ENCODE measurements around the gene EMD.

The EMD gene

GRCh38 chrX:154380153-154380552 lies 1.1 kb downstream of the EMD start:
- Histone ChIP-seq H3K36me3 (replicated peaks; ENCODE audit: insufficient read depth, low read length) (no peaks in the 10 kb centered on the region), H3K9me2 (replicated peaks; ENCODE audit: insufficient read depth, low read length) (no peaks in the 10 kb centered on the region), H3F3A (ENCODE audit: insufficient read depth, low read length) (peaks cover 4% of the 10 kb centered on the region; the same call in 1 of the 2 replicates), H3K27ac (ENCODE audit: low read length) (no peak overlapping the region), H3K4me1 (ENCODE audit: low read length) (no peaks in the 10 kb centered on the region), H4K20me1 (ENCODE audit: insufficient read depth, low read length) (no peaks in the 10 kb centered on the region), H3K4me3 (ENCODE audit: low read length) (peak overlapping the region; percentile 80), H2AFZ (ENCODE audit: low read length) (no peak overlapping the region), H3K4me2 (ENCODE audit: low read depth, low read length) (peak overlapping the region; percentile 67), H3K9me3 (replicated peaks; ENCODE audit: insufficient read depth, low read length) (no peaks in the 10 kb centered on the region), H3K27me3 (replicated peaks; ENCODE audit: insufficient read depth, low read length) (no peaks in the 10 kb centered on the region), H3K9ac (ENCODE audit: low read length) (peak overlapping the region; percentile 99), H3K79me2 (ENCODE audit: low read length) (peaks cover 19% of the 10 kb centered on the region)
- TF ChIP-seq CTCF (IDR thresholded peaks at IDR 0.05; ENCODE audit: low read length), result no peak
- TF ChIP-seq EZH2phosphoT487 (IDR thresholded peaks at IDR 0.05; ENCODE audit: low read length), result no peak
- no peak for TF ChIP-seq EZH2 (optimal IDR thresholded peaks at IDR 0.05; ENCODE audit: low read depth, low read length)
- no peak for DNase-seq

- no peak for DNase-seq
- no peaks in the 10 kb centered on the region for H3K4me1 ChIP-seq (ENCODE audit: low read length)
- no peaks in the 10 kb centered on the region for H3K36me3 ChIP-seq (replicated peaks; ENCODE audit: insufficient read depth, low read length)
- H3K27me3 ChIP-seq (replicated peaks; ENCODE audit: insufficient read depth, low read length), result no peaks in the 10 kb centered on the region
- no peak overlapping the region for H3K9ac ChIP-seq (ENCODE audit: low read length)
- H3K27ac ChIP-seq (ENCODE audit: low read length), result no peak overlapping the region
- no peak overlapping the region for H3K4me3 ChIP-seq (ENCODE audit: low read length)
- TF ChIP-seq CTCF (IDR thresholded peaks at IDR 0.05; ENCODE audit: low read length), result no peak
- no peak for TF ChIP-seq EZH2 (optimal IDR thresholded peaks at IDR 0.05; ENCODE audit: low read depth, low read length)
- TF ChIP-seq EZH2phosphoT487 (IDR thresholded peaks at IDR 0.05; ENCODE audit: low read length), result no peak
- peaks cover 4% of the 10 kb centered on the region; the same call in 1 of the 2 replicates for H3F3A ChIP-seq (ENCODE audit: insufficient read depth, low read length)
- no peaks in the 10 kb centered on the region for H3K9me3 ChIP-seq (replicated peaks; ENCODE audit: insufficient read depth, low read length)
- peaks cover 19% of the 10 kb centered on the region for H3K79me2 ChIP-seq (ENCODE audit: low read length)
- H3K9me2 ChIP-seq (replicated peaks; ENCODE audit: insufficient read depth, low read length), result no peaks in the 10 kb centered on the region
- H3K4me2 ChIP-seq (ENCODE audit: low read depth, low read length), result peak overlapping the region; percentile 67; the same call in 1 of the 2 replicates
- no peak overlapping the region for H2AFZ ChIP-seq (ENCODE audit: low read length)
- H4K20me1 ChIP-seq (ENCODE audit: insufficient read depth, low read length), result no peaks in the 10 kb centered on the region
Observed at GRCh38 chrX:154380787-154381186, 1.7 kb downstream of the EMD start.

GRCh38 chrX:154381271-154381670 lies 2.2 kb downstream of the EMD start:
- Histone ChIP-seq H3K79me2 (ENCODE audit: low read length) (peaks cover 19% of the 10 kb centered on the region), H3K4me2 (ENCODE audit: low read depth, low read length) (no peak overlapping the region), H3K4me1 (ENCODE audit: low read length) (no peaks in the 10 kb centered on the region), H2AFZ (ENCODE audit: low read length) (no peak overlapping the region), H4K20me1 (ENCODE audit: insufficient read depth, low read length) (no peaks in the 10 kb centered on the region), H3K36me3 (replicated peaks; ENCODE audit: insufficient read depth, low read length) (no peaks in the 10 kb centered on the region), H3K9me3 (replicated peaks; ENCODE audit: insufficient read depth, low read length) (no peaks in the 10 kb centered on the region), H3K27ac (ENCODE audit: low read length) (no peak overlapping the region), H3K9me2 (replicated peaks; ENCODE audit: insufficient read depth, low read length) (no peaks in the 10 kb centered on the region), H3K9ac (ENCODE audit: low read length) (no peak overlapping the region), H3K4me3 (ENCODE audit: low read length) (no peak overlapping the region), H3K27me3 (replicated peaks; ENCODE audit: insufficient read depth, low read length) (no peaks in the 10 kb centered on the region), H3F3A (ENCODE audit: insufficient read depth, low read length) (peaks cover 4% of the 10 kb centered on the region; the same call in 1 of the 2 replicates)
- DNase-seq, result no peak
- TF ChIP-seq EZH2phosphoT487 (IDR thresholded peaks at IDR 0.05; ENCODE audit: low read length) (no peak), CTCF (IDR thresholded peaks at IDR 0.05; ENCODE audit: low read length) (no peak), EZH2 (optimal IDR thresholded peaks at IDR 0.05; ENCODE audit: low read depth, low read length) (no peak)

All from MM.1S (cell line).